HepG2 (cell line): ENCODE measurements around the gene SELL.

ENCODE experiments used
- HDAC2 ChIP-seq: sonication (generic); formaldehyde crosslinking; IDR thresholded peaks from 2 replicates; pipeline ENCODE4 v1.4.0; 2020; ENCODE audit warnings: missing genetic modification reagents
- SNAPC2 ChIP-seq: sonication (generic); formaldehyde crosslinking; IDR thresholded peaks from 2 replicates; pipeline ENCODE4 v1.8.1; 2022; ENCODE audit warnings: mild to moderate bottlenecking, missing genetic modification reagents
- ZNF274 ChIP-seq: sonication (generic); formaldehyde crosslinking; IDR thresholded peaks from 2 replicates; pipeline ENCODE4 v1.5.1; 2020; ENCODE audit warnings: mild to moderate bottlenecking, missing genetic modification reagents
- TF ChIP-seq, protein P1 (sequence below): sonication (generic); formaldehyde crosslinking; IDR thresholded peaks from 2 replicates; pipeline ENCODE4 v1.5.0; 2020; ENCODE audit warnings: mild to moderate bottlenecking, missing genetic modification reagents, moderate library complexity

GRCh38 chr1:169729991-169730390 lies 18.6 kb upstream of the SELL start:
- TF ChIP-seq HDAC2: no peak
- TF ChIP-seq ZNF274: no peak
- TF ChIP-seq, protein P1, sequence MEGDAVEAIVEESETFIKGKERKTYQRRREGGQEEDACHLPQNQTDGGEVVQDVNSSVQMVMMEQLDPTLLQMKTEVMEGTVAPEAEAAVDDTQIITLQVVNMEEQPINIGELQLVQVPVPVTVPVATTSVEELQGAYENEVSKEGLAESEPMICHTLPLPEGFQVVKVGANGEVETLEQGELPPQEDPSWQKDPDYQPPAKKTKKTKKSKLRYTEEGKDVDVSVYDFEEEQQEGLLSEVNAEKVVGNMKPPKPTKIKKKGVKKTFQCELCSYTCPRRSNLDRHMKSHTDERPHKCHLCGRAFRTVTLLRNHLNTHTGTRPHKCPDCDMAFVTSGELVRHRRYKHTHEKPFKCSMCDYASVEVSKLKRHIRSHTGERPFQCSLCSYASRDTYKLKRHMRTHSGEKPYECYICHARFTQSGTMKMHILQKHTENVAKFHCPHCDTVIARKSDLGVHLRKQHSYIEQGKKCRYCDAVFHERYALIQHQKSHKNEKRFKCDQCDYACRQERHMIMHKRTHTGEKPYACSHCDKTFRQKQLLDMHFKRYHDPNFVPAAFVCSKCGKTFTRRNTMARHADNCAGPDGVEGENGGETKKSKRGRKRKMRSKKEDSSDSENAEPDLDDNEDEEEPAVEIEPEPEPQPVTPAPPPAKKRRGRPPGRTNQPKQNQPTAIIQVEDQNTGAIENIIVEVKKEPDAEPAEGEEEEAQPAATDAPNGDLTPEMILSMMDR (CRISPR knock-in tag): no peak
- no peak for TF ChIP-seq SNAPC2
